GM10266 (cell line): ENCODE results near the gene MPZL1.
"Not testable (repeated sequence)": the region's sequence is repeated elsewhere in the genome, so short reads cannot be mapped to it uniquely, and the experiment has no call there.

Experiments used
- DNase-seq: peaks from one replicate; pipeline ENCODE4 v3.0.0; 2012; ENCODE audit errors: extremely low spot score
- CTCF ChIP-seq: IDR thresholded peaks from 2 replicates; pipeline ENCODE4 v1.5.1; 2012; ENCODE audit warnings: mild to moderate bottlenecking, low read depth; ENCODE audit not compliant: control insufficient read depth, insufficient read depth; ENCODE audit errors: missing control alignments

Gene MPZL1

DNA sequence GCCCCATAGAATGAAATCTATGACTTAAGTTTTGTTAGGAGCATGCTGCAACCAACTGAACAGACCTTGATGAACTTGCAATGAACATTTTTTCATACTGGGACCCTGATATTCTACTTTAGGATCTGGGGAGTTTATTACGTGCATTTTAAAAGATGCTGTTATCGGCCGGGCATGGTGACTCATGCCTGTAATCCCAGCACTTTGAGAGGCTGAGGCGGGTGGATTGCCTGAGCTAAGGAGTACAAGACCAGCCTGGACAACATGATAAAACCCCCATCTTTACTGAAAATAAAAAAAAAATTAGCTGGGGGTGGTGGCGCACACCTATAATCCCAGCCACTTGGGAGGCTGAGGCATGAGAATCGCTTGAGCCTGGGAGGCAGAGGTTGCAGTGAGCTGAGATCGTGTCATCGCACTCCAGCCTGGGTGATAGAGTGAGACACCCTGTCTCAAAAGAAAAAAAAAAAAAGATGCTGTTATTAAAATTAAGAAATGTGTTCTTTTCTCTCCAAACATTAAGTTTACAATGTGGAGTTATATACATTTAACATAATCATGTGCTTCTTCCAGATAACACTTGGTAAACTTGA is 7.1 kb downstream of the MPZL1 start:
- no peak for DNase-seq
- TF ChIP-seq CTCF, result no peak

GRCh38 chr1:167734227-167734626 is 12.4 kb downstream of the MPZL1 start:
- no peak for TF ChIP-seq CTCF
- no peak for DNase-seq

DNA sequence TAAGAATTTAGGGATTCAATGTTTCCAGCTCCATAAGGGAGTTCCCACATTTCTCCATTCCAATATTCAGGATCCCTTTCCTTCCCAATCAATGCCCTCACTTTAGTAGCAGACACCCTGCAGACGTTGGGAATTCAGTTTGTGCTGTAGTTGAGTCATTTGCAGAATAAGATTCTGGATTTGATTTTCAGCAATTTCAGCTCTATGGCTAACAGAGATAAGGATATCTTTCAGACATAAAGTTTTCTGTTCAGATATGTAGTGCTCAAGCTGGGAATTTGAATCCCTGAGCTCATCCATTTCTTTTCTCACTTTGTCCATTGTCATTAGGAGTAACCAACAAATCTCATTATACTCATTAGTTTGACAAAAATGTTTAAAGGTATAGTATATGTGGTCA is 13.1 kb downstream of the MPZL1 start:
- no peak for DNase-seq
- TF ChIP-seq CTCF, result no peak

GRCh38 chr1:167737169-167737568 is 15.4 kb downstream of the MPZL1 start:
- TF ChIP-seq CTCF, result no peak
- no peak for DNase-seq

DNA sequence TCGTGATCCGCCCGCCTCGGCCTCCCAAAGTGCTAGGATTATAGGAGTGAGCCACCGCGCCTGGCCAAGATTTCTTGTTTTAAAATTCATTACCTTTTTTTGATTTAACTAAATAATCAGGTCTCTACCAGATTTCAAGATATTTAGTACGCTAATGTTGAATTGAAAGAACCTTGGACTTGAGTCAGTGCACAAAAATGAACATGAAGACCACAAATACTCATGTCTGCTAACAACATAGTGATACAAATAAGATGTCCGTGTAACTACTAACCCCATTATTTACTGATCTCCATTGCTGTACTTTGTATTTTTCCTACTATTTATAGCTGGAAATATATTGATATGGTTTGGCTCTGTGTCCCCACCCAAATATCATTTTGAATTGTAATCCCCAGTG is 16.4 kb downstream of the MPZL1 start:
- TF ChIP-seq CTCF, result no peak
- DNase-seq, result no peak

DNA sequence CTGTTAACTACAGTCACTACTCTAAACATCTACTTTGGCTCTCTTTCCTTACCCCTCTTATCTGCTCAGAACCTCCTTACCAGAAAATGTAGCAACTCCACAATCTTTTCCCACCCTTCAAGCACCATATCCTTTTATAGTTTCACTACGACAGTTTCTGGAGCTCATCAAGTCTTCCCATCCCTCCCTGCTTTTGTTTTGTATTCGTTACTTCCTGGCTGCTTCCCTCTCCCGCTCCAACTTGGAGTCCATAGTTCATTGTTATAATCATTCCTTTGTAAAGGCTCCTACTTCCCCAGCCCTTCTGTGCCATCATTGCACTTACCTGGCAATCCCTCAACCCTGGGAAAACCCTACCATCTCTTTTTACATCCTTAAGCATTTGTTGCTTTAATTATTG is 18.0 kb downstream of the MPZL1 start:
- TF ChIP-seq CTCF, result no peak
- no peak for DNase-seq

DNA sequence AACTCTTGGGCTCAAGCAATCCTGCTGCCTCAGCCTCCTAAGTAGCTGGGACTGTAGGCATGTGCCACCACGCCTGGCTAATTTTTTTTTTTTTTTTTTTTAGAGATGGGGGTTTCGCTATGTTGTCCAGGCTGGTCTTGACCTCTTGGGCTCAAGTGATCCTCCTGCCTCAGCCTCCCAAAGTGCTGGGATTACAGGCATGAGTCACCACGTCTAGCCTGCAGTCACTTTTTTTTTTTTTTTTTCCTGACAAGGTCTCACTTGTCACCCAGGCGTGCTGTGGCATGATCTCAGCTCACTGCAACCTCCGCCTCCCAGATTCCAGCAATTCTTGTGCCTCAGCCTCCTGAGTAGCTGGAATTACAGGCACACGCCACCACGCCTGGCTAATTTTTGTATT is 19.3 kb downstream of the MPZL1 start:
- DNase-seq, result not testable (repeated sequence)

DNA sequence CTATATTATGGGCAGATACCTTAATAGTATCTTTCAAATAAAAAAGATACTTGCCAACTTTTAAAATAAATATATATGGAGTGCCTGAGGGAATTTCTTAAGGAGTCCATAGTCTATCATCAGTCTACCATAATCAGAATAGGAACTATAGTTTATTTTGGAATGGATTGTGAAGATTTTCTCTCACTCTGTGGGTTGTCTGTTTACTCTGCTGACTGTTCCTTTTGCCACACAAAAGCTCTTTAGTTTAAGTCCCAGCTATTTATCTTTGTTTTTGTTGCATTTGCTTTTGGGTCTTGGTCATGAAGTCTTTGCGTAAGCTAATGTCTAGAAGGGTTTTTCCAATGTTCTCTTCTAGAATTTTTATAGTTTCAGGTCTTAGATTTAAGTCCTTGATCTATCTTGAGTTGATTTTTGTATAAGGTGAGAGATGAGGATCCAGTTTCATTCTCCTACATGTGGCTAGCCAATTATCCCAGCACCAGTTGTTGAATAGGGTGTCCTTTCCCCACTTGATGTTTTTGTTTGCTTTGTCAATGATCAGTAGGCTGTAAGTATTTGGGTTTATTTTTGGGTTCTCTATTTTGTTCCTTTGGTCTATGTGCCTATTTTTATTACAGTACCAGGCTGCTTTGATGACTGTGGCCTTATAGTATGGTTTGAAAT is 20.7 kb downstream of the MPZL1 start:
- DNase-seq, result not testable (repeated sequence)
